HepG2 (cell line): ENCODE results near the gene CHRNB2. TPM values are rescaled to one million over a fixed set of nuclear protein-coding genes. Genes with fewer than 3 reads are reported as not detected.

Experiments
- ATAC-seq: fragments of 200-7000 bp; cut with Tn5 transposase; 3 replicates; pipeline ENCODE4 v1.9.1; 2020; ENCODE audit warnings: mild to moderate bottlenecking, moderate library complexity
- BruUV-seq: library from RNA; stranded (reverse); fragments of 400-500 nt; replicated peaks from 2 replicates; lab custom pipeline; 2021; lab: Mats Ljungman, UMichigan
- CTCF ChIA-PET: fragments of 300-600 bp; formaldehyde crosslinking; extraction: SDS; loops from one replicate; lab custom pipeline; 2021; ENCODE audit warnings: low total read pairs, inconsistent platforms, low intra/inter-chr PET ratio; lab: Yijun Ruan, JAX
- POLR2A ChIA-PET: fragments of 350-600 bp; sonication (Branson Sonifier 250); formaldehyde crosslinking; loops from one replicate; lab custom pipeline; 2020; ENCODE audit warnings: antibody characterized with exemption, inconsistent platforms; lab: Yijun Ruan, JAX
- DNase-seq: peaks from one replicate; pipeline ENCODE4 v3.0.0-alpha.2; 2015; ENCODE audit warnings: low spot score
- FAIRE-seq: peaks from 3 replicates; lab custom pipeline; 2011; peaks lifted over from hg19 to GRCh38; lab: Jason Lieb, UNC
- H2AFZ ChIP-seq: one replicate; pipeline ENCODE4 v1.6.1; 2011; ENCODE audit warnings: low read length, inconsistent platforms
- H3K27ac ChIP-seq: fragments of 300-600 bp; 3 replicates; pipeline ENCODE4 v1.8.0; 2011; ENCODE audit warnings: mixed run types, mild to moderate bottlenecking, mixed read lengths, low read length, inconsistent platforms; ENCODE audit not compliant: insufficient read depth; ENCODE audit errors: extremely low read length
- H3K27me3 ChIP-seq, 2 experiments: fragments of 200-600 bp in 1 of 2; 2 replicates in 1 of 2; 3 replicates in 1 of 2; pipeline versions ENCODE4 v1.6.0 to v1.8.0; 2011; ENCODE audit warnings: low read length in 2 of 2, mild to moderate bottlenecking in 2 of 2, moderate library complexity in 2 of 2, inconsistent platforms in 1 of 2; ENCODE audit not compliant: insufficient read depth in 2 of 2, control insufficient read depth in 1 of 2
- H3K36me3 ChIP-seq, 2 experiments: fragments of 200-600 bp in 1 of 2; replicated peaks in 1 of 2; 2 replicates in 1 of 2; 3 replicates in 1 of 2; pipeline versions ENCODE4 v1.5.1 to v1.8.0; 2011; ENCODE audit warnings: low read length in 2 of 2, inconsistent platforms in 1 of 2; ENCODE audit not compliant: insufficient read depth in 2 of 2, control insufficient read depth in 1 of 2
- H3K4me1 ChIP-seq: 2 replicates; pipeline ENCODE4 v1.5.1; 2012; ENCODE audit warnings: low read length, inconsistent platforms; ENCODE audit not compliant: insufficient read depth
- H3K4me2 ChIP-seq: 2 replicates; pipeline ENCODE4 v1.6.0; 2011; ENCODE audit warnings: low read depth, low read length, inconsistent platforms
- H3K4me3 ChIP-seq, 3 experiments: fragments of 200-600 bp in 1 of 3; sonication (generic), shearing (Covaris generic) in 1 of 3; replicated peaks in 1 of 3; 2 replicates each; pipeline ENCODE4 v1.5.1; 2011 to 2016; ENCODE audit warnings: low read length in 3 of 3, inconsistent platforms in 2 of 3, low read depth in 2 of 3, mild to moderate bottlenecking in 2 of 3, control low read depth in 1 of 3, mixed read lengths in 1 of 3; ENCODE audit not compliant: insufficient read depth in 1 of 3
- H3K79me2 ChIP-seq: one replicate; pipeline ENCODE4 v1.6.1; 2011; ENCODE audit warnings: low read length, inconsistent platforms; ENCODE audit not compliant: insufficient read depth
- H3K9ac ChIP-seq: 2 replicates; pipeline ENCODE4 v1.6.0; 2011; ENCODE audit warnings: mild to moderate bottlenecking, low read depth, low read length, inconsistent platforms; ENCODE audit not compliant: insufficient read depth
- H3K9me3 ChIP-seq: 2 replicates; pipeline ENCODE4 v1.5.1; 2012; ENCODE audit warnings: mild to moderate bottlenecking, low read length
- H4K20me1 ChIP-seq: 2 replicates; pipeline ENCODE4 v1.6.0; 2011; ENCODE audit warnings: inconsistent platforms, mild to moderate bottlenecking, low read length, moderate library complexity; ENCODE audit not compliant: insufficient read depth
- CEBPG ChIP-seq: IDR thresholded peaks from 2 replicates; pipeline ENCODE4 v1.6.1; 2016
- FOSL1 ChIP-seq: sonication (generic); formaldehyde crosslinking; IDR thresholded peaks from 2 replicates; pipeline ENCODE4 v1.9.0; 2021; ENCODE audit warnings: missing genetic modification reagents, borderline replicate concordance
- RBM22 ChIP-seq: fragments of 200-400 bp; formaldehyde crosslinking; optimal IDR thresholded peaks from 2 replicates; pipeline ENCODE3; 2017; ENCODE audit warnings: mild to moderate bottlenecking, low read length, moderate library complexity
- ZNF33B ChIP-seq: sonication (generic); formaldehyde crosslinking; IDR thresholded peaks from 2 replicates; pipeline ENCODE4 v1.5.1; 2020; ENCODE audit warnings: mild to moderate bottlenecking, missing genetic modification reagents
- ZNF44 ChIP-seq: sonication (generic); formaldehyde crosslinking; IDR thresholded peaks from 2 replicates; pipeline ENCODE4 v1.5.1; 2020; ENCODE audit warnings: mild to moderate bottlenecking, missing genetic modification reagents
- WGBS: methylation state at CpG from one replicate; pipeline ENCODE4 v1.1.6; 2017; ENCODE audit warnings: low lambda C conversion rate; 5-methylcytosine and 5-hydroxymethylcytosine counted together
- in situ Hi-C: cut with HindIII; loops from 2 replicates; pipeline ENCODE4 v1.10.0; 2017; ENCODE audit warnings: low pct_unique_long_range_greater_than_20kb; ENCODE audit not compliant: extremely low pct_ligation_motif_present
- intact Hi-C: fragments of 100-400 bp; cut with micrococcal nuclease; formaldehyde crosslinking; loops from one replicate; pipeline ENCODE4 v1.10.0; 2022; ENCODE audit not compliant: unreplicated experiment
- polyA plus RNA-seq, 8 experiments: library from polyadenylated mRNA; depleted of rRNA in 3 of 8; stranded (reverse) in 7 of 8; unstranded in 1 of 8; fragments of >200 nt; fragmentation: Illumina TruSeq in 4 of 8; extraction: Trizol in 4 of 8; gene quantifications; 2 replicates each; pipeline versions ENCODE4 v1.2.1 to v1.2.3, GENCODE V29; 2011 to 2016; ENCODE audit warnings: low read depth in 4 of 8, missing spikeins in 1 of 8, mixed read lengths in 1 of 8; ENCODE audit not compliant: insufficient read depth in 1 of 8
- total RNA-seq, 5 experiments: library from RNA; depleted of rRNA; stranded (reverse); fragments of >200 nt; fragmentation: Illumina TruSeq; extraction: Trizol; gene quantifications; 2 replicates each; pipeline ENCODE4 v1.2.3, GENCODE V29; 2016; ENCODE audit warnings: low read depth in 1 of 5
- TF ChIP-seq, protein P1 (sequence below): sonication (generic); formaldehyde crosslinking; IDR thresholded peaks from 2 replicates; pipeline ENCODE4 v1.5.0; 2020; ENCODE audit warnings: mild to moderate bottlenecking, missing genetic modification reagents
- TF ChIP-seq, protein P2 (sequence below): sonication (generic); formaldehyde crosslinking; IDR thresholded peaks from 2 replicates; pipeline ENCODE4 v1.5.0; 2020; ENCODE audit warnings: mild to moderate bottlenecking, missing genetic modification reagents
- TF ChIP-seq, protein P3 (sequence below): sonication (generic); formaldehyde crosslinking; IDR thresholded peaks from 2 replicates; pipeline ENCODE4 v1.4.0; 2020; ENCODE audit warnings: low read depth, mild to moderate bottlenecking, missing genetic modification reagents

Gene CHRNB2
- total and polyA plus RNA-seq, 2 of the 13 experiments (the other 11 are each of a cell fraction or from before 2014, with no cell fraction given): 0.03 to 0.07 TPM

DNA sequence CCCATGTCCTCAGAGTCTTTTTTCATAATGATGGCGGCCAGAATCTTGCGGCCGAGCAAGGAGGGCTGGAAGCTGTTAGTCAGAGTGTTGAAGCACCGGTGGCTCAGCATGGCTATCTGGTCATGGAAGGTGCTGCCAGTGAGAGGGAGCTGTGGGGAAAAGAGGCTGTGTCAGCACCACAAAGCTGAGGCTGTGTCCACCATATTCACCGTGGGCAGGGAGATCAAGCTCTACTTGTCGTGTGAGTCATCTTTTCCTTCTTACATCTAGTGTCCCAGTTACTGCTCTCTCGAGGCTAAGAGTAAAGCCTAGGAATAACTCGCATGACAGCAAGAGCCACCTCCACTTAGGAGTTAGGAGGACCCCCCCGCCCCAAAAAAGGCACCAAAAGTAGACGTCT, 22.2 kb downstream of the CHRNB2 start:
- no peaks in the 10 kb centered on the region for H3K9me3 ChIP-seq
- peak; percentile 41 for TF ChIP-seq RBM22
- TF ChIP-seq ZNF44 (CRISPR knock-in tag): no peak
- TF ChIP-seq CEBPG (CRISPR knock-in tag): no peak
- TF ChIP-seq FOSL1 (CRISPR knock-in tag): no peak
- ChIA-PET POLR2A (no interaction called here), CTCF (no interaction called here)
- H3K4me2 ChIP-seq: no peak overlapping the region
- WGBS: 93% methylated on average over 9 of the region's 10 CpGs
- 0 out of 2 replicates have a peak, but pooled peaks cover 7% of the 10 kb centered on the region for H3K4me1 ChIP-seq
- intact Hi-C loops (no loop called here), in situ Hi-C loops (no loop called here)
- H3K4me3 ChIP-seq: no peak overlapping the region
- no peak overlapping the region for H3K27ac ChIP-seq
- no peak overlapping the region for H2AFZ ChIP-seq
- H3K9ac ChIP-seq: no peak overlapping the region
- FAIRE-seq (no peak), ATAC-seq (no peak), DNase-seq (no peak)
- H3K79me2 ChIP-seq: no peaks in the 10 kb centered on the region
- H3K36me3 ChIP-seq: peaks cover 38 to 99% of the 10 kb centered on the region in 2 experiments
- no TSS peak for BruUV-seq
- no peaks in the 10 kb centered on the region for H3K27me3 ChIP-seq
- H4K20me1 ChIP-seq: peaks cover 7% of the 10 kb centered on the region; the same call in 1 of the 2 replicates

DNA sequence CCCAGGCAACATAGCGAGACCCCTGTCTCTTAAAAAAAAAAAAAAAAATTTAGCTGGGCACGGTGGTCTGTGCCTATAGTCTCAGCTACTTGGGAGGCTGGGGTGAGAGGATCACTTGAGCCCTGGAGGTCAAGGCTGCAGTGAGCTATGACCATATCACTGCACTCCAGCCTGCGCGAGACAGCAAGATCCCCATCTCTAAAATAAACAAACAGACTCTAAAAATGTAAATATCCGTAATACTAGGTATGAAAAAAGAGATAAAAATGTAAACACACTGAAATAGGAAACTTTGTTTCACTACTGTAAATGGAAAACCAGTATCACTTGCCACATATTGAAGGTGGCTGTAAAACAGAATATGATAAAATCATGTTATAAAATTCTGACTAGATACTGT, 23.2 kb downstream of the CHRNB2 start:
- Histone ChIP-seq H3K9ac (no peak overlapping the region), H3K9me3 (no peaks in the 10 kb centered on the region), H3K36me3 (peaks cover 39 to 96% of the 10 kb centered on the region in 2 experiments), H3K4me1 (0 out of 2 replicates have a peak, but pooled peaks cover 7% of the 10 kb centered on the region), H2AFZ (no peak overlapping the region), H3K27ac (no peak overlapping the region), H3K27me3 (no peaks in the 10 kb centered on the region), H3K4me3 (no peak overlapping the region)
- ChIA-PET POLR2A (no interaction called here), CTCF (no interaction called here)
- no peak for DNase-seq
- in situ Hi-C loops: no loop called here
- whole genome bisulfite sequencing: 89% methylated on average over 5 of the region's 5 CpGs
- ATAC-seq: no peak
- FAIRE-seq: no peak
- TF ChIP-seq, protein P1, sequence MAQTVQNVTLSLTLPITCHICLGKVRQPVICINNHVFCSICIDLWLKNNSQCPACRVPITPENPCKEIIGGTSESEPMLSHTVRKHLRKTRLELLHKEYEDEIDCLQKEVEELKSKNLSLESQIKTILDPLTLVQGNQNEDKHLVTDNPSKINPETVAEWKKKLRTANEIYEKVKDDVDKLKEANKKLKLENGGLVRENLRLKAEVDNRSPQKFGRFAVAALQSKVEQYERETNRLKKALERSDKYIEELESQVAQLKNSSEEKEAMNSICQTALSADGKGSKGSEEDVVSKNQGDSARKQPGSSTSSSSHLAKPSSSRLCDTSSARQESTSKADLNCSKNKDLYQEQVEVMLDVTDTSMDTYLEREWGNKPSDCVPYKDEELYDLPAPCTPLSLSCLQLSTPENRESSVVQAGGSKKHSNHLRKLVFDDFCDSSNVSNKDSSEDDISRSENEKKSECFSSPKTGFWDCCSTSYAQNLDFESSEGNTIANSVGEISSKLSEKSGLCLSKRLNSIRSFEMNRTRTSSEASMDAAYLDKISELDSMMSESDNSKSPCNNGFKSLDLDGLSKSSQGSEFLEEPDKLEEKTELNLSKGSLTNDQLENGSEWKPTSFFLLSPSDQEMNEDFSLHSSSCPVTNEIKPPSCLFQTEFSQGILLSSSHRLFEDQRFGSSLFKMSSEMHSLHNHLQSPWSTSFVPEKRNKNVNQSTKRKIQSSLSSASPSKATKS: no peak
- TF ChIP-seq, protein P2, sequence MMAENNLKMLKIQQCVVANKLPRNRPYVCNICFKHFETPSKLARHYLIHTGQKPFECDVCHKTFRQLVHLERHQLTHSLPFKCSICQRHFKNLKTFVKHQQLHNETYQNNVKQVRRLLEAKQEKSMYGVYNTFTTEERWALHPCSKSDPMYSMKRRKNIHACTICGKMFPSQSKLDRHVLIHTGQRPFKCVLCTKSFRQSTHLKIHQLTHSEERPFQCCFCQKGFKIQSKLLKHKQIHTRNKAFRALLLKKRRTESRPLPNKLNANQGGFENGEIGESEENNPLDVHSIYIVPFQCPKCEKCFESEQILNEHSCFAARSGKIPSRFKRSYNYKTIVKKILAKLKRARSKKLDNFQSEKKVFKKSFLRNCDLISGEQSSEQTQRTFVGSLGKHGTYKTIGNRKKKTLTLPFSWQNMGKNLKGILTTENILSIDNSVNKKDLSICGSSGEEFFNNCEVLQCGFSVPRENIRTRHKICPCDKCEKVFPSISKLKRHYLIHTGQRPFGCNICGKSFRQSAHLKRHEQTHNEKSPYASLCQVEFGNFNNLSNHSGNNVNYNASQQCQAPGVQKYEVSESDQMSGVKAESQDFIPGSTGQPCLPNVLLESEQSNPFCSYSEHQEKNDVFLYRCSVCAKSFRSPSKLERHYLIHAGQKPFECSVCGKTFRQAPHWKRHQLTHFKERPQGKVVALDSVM (CRISPR knock-in tag): peak; percentile 30; the same call in 1 of the 2 replicates
- no peak for TF ChIP-seq ZNF33B (CRISPR knock-in tag)
- TF ChIP-seq, protein P3, sequence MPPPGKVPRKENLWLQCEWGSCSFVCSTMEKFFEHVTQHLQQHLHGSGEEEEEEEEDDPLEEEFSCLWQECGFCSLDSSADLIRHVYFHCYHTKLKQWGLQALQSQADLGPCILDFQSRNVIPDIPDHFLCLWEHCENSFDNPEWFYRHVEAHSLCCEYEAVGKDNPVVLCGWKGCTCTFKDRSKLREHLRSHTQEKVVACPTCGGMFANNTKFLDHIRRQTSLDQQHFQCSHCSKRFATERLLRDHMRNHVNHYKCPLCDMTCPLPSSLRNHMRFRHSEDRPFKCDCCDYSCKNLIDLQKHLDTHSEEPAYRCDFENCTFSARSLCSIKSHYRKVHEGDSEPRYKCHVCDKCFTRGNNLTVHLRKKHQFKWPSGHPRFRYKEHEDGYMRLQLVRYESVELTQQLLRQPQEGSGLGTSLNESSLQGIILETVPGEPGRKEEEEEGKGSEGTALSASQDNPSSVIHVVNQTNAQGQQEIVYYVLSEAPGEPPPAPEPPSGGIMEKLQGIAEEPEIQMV (CRISPR knock-in tag): no peak
- TF ChIP-seq, all 625 proteins: peak for 1
- Histone ChIP-seq H3K79me2 (no peaks in the 10 kb centered on the region), H3K4me2 (no peak overlapping the region), H4K20me1 (peaks cover 7% of the 10 kb centered on the region; the same call in 1 of the 2 replicates)
- intact Hi-C loops: no loop called here
- no TSS peak for BruUV-seq
